Fibroblast of peridontal ligament (primary cell): Measurements from ENCODE around the gene KCNMA1.

Experiments used
- DNase-seq: peaks from one replicate; pipeline ENCODE4 v3.0.0-alpha.2; 2010; ENCODE audit errors: extremely low read depth

KCNMA1 gene

GRCh38 chr10:77301305-77301730 is 336.3 kb downstream of the KCNMA1 start:
- peak; percentile 72 for DNase-seq

GRCh38 chr10:77300682-77301302 is 336.8 kb downstream of the KCNMA1 start:
- no peak for DNase-seq

GRCh38 chr10:77299320-77299719 is 338.3 kb downstream of the KCNMA1 start:
- no peak for DNase-seq

- DNase-seq = peak; percentile 48
These were observed 340.2 kb downstream of the KCNMA1 start for GRCh38 chr10:77297393-77297739.

GRCh38 chr10:77296534-77297392 is 340.8 kb downstream of the KCNMA1 start:
- no peak for DNase-seq

- DNase-seq = no peak
These were observed 343.8 kb downstream of the KCNMA1 start for GRCh38 chr10:77293773-77294172.

- DNase-seq = no peak
These were observed 344.3 kb downstream of the KCNMA1 start for GRCh38 chr10:77293347-77293746.

- peak; percentile 46 for DNase-seq
These were observed 345.8 kb downstream of the KCNMA1 start for GRCh38 chr10:77291596-77292505.

GRCh38 chr10:77290528-77291155 is 347.0 kb downstream of the KCNMA1 start:
- peak; percentile 87 for DNase-seq

- DNase-seq = no peak
These were observed 347.8 kb downstream of the KCNMA1 start for GRCh38 chr10:77289790-77290189.

- DNase-seq = no peak
These were observed 348.5 kb downstream of the KCNMA1 start for GRCh38 chr10:77289027-77289501.

GRCh38 chr10:77287647-77288120 is 349.9 kb downstream of the KCNMA1 start:
- no peak for DNase-seq

GRCh38 chr10:77286531-77287508 is 350.8 kb downstream of the KCNMA1 start:
- DNase-seq = peak; percentile 31

GRCh38 chr10:77285529-77286182 is 352.0 kb downstream of the KCNMA1 start:
- no peak for DNase-seq

- no peak for DNase-seq
These were observed 352.8 kb downstream of the KCNMA1 start for GRCh38 chr10:77284797-77285196.

- no peak for DNase-seq
These were observed 354.3 kb downstream of the KCNMA1 start for GRCh38 chr10:77283326-77283725.

GRCh38 chr10:77282163-77282562 is 355.4 kb downstream of the KCNMA1 start:
- no peak for DNase-seq

GRCh38 chr10:77281719-77282118 is 355.9 kb downstream of the KCNMA1 start:
- no peak for DNase-seq

GRCh38 chr10:77279207-77279606 is 358.4 kb downstream of the KCNMA1 start:
- no peak for DNase-seq
